ENCODE results near the gene PSTPIP1.

The PSTPIP1 gene

DNA sequence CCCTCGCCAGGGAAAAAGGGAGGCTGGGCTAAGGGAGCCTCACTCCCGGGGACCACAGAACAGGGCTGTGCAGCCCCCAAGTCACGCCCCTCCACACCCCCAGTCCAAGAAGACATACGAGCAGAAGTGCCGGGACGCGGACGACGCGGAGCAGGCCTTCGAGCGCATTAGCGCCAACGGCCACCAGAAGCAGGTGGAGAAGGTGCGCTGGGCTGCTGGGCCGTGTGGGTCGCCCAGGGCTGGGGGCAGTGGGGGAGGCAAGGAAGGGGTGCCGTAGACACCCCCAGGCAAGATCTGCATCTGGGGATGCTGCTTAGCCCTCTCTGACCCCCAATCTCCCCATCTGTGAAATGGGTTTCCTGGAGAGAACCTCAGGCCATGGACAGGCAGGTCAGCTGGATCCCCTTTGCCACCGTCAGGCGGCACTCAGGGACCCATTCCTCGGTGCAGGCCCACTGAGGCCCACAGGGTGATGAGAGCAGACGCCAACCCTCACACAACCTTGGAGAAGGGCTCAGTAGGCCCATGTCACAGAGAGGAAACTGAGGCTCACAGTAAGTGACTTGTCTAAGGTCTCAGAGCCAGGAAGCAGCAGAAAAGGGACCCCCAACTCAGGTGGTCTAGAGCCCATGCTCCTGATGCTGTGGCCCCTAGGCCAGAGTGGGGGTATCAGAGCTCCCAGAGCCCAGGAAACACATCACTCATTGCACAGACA lies 33.7 kb downstream of the PSTPIP1 start:
- Histone ChIP-seq H3K9me3 (ENCODE audit: control insufficient read depth, insufficient read depth, low read depth, low read length) (no peaks in the 10 kb centered on the region), H3K36me3 (ENCODE audit: control insufficient read depth, insufficient read depth, low read length) (no peaks in the 10 kb centered on the region), H3K4me1 (ENCODE audit: control insufficient read depth, insufficient read depth, low read length) (peaks cover 18% of the 10 kb centered on the region), H3K27me3 (ENCODE audit: control insufficient read depth, insufficient read depth, low read length) (0 out of 2 replicates have a peak, but pooled peaks cover 4% of the 10 kb centered on the region), H3K9ac (ENCODE audit: low read length) (no peak overlapping the region), H3K4me3 (ENCODE audit: low read depth, low read length) (peak overlapping the region; percentile 38), H3K27ac (ENCODE audit: low read depth, low read length) (no peak overlapping the region)

DNA sequence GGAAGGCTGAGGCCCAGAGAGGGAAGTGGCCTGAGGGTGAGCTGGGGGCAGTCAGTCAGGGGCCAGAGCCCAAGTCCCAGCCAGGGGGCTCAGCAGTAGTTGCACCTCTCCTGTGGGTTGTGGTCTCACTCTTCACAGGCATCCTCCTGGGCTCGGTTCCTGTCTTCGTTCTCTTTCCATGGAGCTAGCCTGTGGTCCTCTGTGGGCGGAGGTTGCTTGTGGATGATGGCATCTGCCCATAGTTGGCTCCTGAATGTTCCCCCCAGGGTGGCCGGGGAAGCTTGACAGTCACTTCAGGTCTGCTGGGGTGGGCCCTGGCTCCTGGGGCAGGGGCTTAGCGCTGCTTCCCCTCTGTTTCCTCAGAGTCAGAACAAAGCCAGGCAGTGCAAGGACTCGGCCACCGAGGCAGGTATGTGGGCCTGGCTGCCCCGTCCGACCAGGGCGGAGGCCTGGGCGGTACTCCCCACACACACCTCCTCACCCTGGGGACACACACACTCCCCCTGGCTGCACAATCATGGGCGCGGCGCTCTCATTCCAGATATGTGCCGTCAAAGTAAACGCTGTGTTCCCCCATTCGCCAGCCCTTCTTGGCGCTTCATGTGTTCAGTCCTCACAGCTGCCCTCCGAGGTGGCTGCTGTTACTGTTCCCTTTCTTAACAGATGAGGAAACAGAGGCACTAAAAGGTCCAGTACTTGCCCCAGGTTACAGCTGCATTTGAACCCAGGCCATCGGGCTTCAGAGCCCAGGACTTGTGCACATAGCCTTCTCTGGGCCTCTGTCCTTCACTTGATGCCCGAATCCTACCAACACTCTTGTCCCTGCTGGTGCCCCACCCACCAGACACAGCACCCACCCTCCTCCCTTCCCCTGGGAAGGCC lies 34.5 kb downstream of the PSTPIP1 start:
- H3K36me3 ChIP-seq (ENCODE audit: control insufficient read depth, insufficient read depth, low read length) = no peaks in the 10 kb centered on the region
- no peak overlapping the region for H3K9ac ChIP-seq (ENCODE audit: low read length)
- peaks cover 26% of the 10 kb centered on the region for H3K4me1 ChIP-seq (ENCODE audit: control insufficient read depth, insufficient read depth, low read length)
- H3K27ac ChIP-seq (ENCODE audit: low read depth, low read length) = no peak overlapping the region
- H3K9me3 ChIP-seq (ENCODE audit: control insufficient read depth, insufficient read depth, low read depth, low read length) = no peaks in the 10 kb centered on the region
- no peaks in the 10 kb centered on the region for H3K27me3 ChIP-seq (ENCODE audit: control insufficient read depth, insufficient read depth, low read length)
- no peak overlapping the region for H3K4me3 ChIP-seq (ENCODE audit: low read depth, low read length)

DNA sequence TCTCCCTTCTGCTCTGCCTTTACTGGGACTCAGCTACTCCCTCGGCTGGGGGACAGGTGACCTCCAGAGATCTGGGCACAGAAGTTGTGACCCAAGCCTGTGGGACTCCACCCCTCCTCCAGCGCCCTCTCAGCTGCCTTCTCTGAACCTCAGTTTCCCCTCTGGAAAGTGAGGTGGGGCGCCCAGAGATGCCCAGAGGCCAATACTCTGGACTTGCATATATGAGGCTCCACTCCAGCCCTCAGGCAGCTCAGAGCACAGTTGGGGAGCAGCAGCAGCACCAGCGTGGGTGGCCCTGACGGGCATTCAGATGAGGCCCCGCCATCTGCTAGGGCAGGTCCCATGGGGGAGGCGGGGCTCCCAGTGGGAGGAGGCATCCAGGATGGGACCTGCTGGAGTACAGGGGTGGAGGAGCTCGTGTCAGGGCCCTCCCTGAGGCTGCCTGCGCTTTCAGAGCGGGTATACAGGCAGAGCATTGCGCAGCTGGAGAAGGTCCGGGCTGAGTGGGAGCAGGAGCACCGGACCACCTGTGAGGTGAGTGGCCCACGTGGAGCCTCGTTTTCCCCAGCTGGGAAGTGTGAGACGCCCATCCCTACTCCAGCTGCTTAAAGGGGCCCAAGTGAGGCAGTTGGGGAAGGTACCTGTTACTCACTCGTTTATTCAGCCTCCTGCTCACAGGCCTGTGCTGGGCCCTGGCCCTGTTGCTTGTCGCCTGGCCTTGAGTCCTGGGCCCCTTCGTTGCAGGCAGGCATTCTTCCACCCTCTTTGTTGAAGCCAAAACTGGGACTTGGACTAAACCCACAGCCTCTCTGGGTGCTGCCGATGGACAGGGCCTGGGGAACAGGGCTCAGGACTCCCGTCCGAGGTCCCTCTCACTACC lies 35.4 kb downstream of the PSTPIP1 start:
- Histone ChIP-seq H3K4me1 (ENCODE audit: control insufficient read depth, insufficient read depth, low read length) (peaks cover 28% of the 10 kb centered on the region), H3K36me3 (ENCODE audit: control insufficient read depth, insufficient read depth, low read length) (no peaks in the 10 kb centered on the region), H3K4me3 (ENCODE audit: low read depth, low read length) (no peak overlapping the region), H3K9me3 (ENCODE audit: control insufficient read depth, insufficient read depth, low read depth, low read length) (no peaks in the 10 kb centered on the region), H3K9ac (ENCODE audit: low read length) (no peak overlapping the region), H3K27ac (ENCODE audit: low read depth, low read length) (no peak overlapping the region), H3K27me3 (ENCODE audit: control insufficient read depth, insufficient read depth, low read length) (no peaks in the 10 kb centered on the region)

DNA sequence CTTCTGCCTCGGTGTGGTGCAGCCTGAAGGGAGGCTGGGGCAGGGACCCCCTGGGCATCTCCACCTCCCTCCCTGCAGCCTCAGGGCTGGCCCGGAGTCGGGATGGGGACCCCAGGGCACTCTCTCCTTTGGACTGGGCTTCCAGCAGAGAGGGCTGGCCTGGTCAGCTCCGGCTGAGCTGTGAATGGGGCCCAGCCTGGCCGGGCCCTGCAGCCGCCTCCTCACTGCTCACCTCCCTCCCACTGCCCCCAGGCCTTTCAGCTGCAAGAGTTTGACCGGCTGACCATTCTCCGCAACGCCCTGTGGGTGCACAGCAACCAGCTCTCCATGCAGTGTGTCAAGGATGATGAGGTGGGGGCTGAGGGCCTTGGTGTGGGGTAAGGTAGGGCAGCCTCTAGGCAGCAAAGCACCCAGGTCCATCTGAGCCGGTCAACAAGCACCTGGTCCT lies 36.0 kb downstream of the PSTPIP1 start:
- Histone ChIP-seq H3K4me3 (ENCODE audit: low read depth, low read length) (no peak overlapping the region), H3K9me3 (ENCODE audit: control insufficient read depth, insufficient read depth, low read depth, low read length) (no peaks in the 10 kb centered on the region), H3K27ac (ENCODE audit: low read depth, low read length) (no peak overlapping the region), H3K4me1 (ENCODE audit: control insufficient read depth, insufficient read depth, low read length) (peaks cover 28% of the 10 kb centered on the region), H3K36me3 (ENCODE audit: control insufficient read depth, insufficient read depth, low read length) (no peaks in the 10 kb centered on the region), H3K27me3 (ENCODE audit: control insufficient read depth, insufficient read depth, low read length) (no peaks in the 10 kb centered on the region), H3K9ac (ENCODE audit: low read length) (no peak overlapping the region)

DNA sequence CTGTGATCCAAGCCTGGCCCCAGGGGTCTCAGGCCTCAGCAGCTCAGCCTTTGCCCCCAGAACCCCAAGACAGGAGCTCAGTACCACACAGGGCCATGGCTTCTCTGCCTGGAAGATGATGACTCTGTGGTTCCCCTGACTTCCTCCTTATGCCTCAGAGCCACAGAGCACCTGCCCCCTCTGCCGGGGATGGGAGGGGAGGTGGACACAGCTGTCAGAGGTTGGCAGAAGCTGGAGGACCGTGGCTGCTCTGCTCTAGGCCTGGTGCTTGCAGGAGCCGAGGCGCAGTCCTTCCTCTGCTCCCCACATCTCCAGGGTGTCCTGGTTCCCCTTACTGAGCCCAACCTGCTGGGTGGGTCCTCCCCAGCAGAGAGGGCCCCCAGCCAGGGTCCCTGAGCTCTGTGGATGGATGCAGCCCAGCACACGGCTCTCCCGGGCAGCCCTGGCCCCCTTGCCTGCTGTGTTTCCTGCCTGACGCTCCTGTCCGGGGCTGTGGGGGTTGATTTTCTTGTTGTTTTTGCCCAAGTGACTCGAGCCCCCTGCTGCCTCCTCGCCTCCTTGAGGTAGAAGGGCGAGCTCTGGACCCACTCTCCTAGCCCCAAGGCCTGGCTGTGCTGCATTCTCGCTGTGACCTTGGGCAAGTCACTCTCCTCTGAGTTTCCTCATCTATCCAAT lies 36.6 kb downstream of the PSTPIP1 start:
- Histone ChIP-seq H3K9ac (ENCODE audit: low read length) (no peak overlapping the region), H3K36me3 (ENCODE audit: control insufficient read depth, insufficient read depth, low read length) (no peaks in the 10 kb centered on the region), H3K4me1 (ENCODE audit: control insufficient read depth, insufficient read depth, low read length) (peaks cover 28% of the 10 kb centered on the region), H3K4me3 (ENCODE audit: low read depth, low read length) (no peak overlapping the region), H3K27ac (ENCODE audit: low read depth, low read length) (no peak overlapping the region), H3K27me3 (ENCODE audit: control insufficient read depth, insufficient read depth, low read length) (no peaks in the 10 kb centered on the region), H3K9me3 (ENCODE audit: control insufficient read depth, insufficient read depth, low read depth, low read length) (no peaks in the 10 kb centered on the region)

DNA sequence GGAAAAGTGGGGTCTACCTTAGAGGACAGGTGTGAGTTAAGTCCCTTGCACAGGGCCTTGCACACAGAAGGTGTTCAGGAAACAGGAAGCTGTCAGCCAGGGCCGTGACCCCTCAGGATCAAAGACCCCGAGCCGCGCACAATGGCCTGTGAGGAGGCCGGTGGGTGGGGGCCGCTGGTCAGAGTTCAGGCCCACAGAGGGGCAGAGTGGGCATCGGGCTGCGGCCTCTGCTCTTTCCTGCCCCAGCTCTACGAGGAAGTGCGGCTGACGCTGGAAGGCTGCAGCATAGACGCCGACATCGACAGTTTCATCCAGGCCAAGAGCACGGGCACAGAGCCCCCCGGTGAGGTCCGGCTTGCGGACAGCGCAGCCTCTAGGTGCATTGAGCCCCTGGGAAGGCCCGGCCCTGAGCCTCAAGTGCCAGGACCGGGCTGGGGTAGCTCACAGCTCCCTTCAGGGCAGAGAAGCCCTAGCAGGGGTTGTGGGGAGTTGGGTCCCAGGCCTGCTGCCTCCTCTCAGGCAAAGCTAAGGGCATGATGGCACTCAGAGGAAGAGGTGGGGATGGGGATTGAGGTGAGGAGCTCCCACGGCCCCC lies 37.2 kb downstream of the PSTPIP1 start:
- Histone ChIP-seq H3K36me3 (ENCODE audit: control insufficient read depth, insufficient read depth, low read length) (peaks cover 3% of the 10 kb centered on the region; the same call in 1 of the 2 replicates), H3K4me1 (ENCODE audit: control insufficient read depth, insufficient read depth, low read length) (peaks cover 28% of the 10 kb centered on the region), H3K9me3 (ENCODE audit: control insufficient read depth, insufficient read depth, low read depth, low read length) (no peaks in the 10 kb centered on the region), H3K4me3 (ENCODE audit: low read depth, low read length) (no peak overlapping the region), H3K27me3 (ENCODE audit: control insufficient read depth, insufficient read depth, low read length) (no peaks in the 10 kb centered on the region), H3K27ac (ENCODE audit: low read depth, low read length) (no peak overlapping the region), H3K9ac (ENCODE audit: low read length) (no peak overlapping the region)

DNA sequence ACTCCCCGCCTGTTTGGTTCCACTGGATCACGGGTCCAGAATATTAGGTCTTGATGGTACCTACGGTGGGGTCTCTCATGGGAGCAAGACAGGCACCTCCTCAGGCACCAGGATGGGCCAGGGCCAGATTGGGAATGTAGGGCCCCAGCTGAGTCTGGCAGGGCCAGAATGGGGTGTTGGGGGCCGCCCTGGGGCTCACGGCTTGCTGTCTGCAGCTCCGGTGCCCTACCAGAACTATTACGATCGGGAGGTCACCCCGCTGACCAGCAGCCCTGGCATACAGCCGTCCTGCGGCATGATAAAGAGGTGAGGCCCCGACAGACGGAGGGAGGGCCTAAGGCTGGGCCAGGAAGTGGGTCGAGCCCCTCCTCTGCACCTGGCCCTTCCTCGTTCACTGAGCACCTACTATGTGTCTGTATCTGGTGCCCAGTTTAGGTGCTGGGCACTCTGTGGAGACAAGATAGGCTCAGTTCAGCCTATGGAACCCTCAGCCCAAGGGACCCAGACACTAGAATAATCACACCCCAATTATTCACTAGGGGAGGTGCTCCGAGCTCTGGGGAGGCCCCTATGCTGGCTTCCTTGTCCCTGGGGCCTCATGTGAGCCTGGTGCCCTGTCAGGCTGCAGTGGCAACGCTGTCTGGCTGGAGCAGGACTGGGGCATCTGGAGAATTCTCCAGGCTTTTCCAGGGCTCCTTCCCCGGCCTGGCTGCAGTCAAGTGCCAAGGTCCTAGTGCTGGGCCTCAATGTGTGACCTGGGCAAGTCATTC lies 37.9 kb downstream of the PSTPIP1 start:
- no peaks in the 10 kb centered on the region for H3K27me3 ChIP-seq (ENCODE audit: control insufficient read depth, insufficient read depth, low read length)
- H3K9me3 ChIP-seq (ENCODE audit: control insufficient read depth, insufficient read depth, low read depth, low read length) = no peaks in the 10 kb centered on the region
- H3K27ac ChIP-seq (ENCODE audit: low read depth, low read length) = no peak overlapping the region
- H3K4me1 ChIP-seq (ENCODE audit: control insufficient read depth, insufficient read depth, low read length) = peaks cover 28% of the 10 kb centered on the region
- H3K9ac ChIP-seq (ENCODE audit: low read length) = no peak overlapping the region
- peaks cover 3% of the 10 kb centered on the region; the same call in 1 of the 2 replicates for H3K36me3 ChIP-seq (ENCODE audit: control insufficient read depth, insufficient read depth, low read length)
- H3K4me3 ChIP-seq (ENCODE audit: low read depth, low read length) = no peak overlapping the region

DNA sequence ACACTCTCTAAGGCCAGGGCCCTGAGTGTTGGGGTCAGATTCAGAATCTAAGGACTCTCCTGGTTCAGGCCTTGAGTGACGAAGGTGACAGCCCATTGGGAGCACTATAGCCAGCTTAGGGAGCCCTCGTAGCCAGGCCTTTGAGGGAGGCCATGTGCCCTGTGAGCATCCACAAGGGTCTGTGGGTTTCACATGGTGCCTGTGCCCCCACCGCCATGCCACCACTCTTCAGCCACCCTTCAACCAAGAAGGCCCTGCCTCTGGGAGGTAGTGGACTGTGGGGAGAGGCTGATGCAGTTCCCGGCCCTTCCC lies 38.4 kb downstream of the PSTPIP1 start:
- peaks cover 28% of the 10 kb centered on the region for H3K4me1 ChIP-seq (ENCODE audit: control insufficient read depth, insufficient read depth, low read length)
- no peaks in the 10 kb centered on the region for H3K9me3 ChIP-seq (ENCODE audit: control insufficient read depth, insufficient read depth, low read depth, low read length)
- no peaks in the 10 kb centered on the region for H3K27me3 ChIP-seq (ENCODE audit: control insufficient read depth, insufficient read depth, low read length)
- peaks cover 3% of the 10 kb centered on the region; the same call in 1 of the 2 replicates for H3K36me3 ChIP-seq (ENCODE audit: control insufficient read depth, insufficient read depth, low read length)
- no peak overlapping the region for H3K4me3 ChIP-seq (ENCODE audit: low read depth, low read length)
- no peak overlapping the region for H3K9ac ChIP-seq (ENCODE audit: low read length)
- H3K27ac ChIP-seq (ENCODE audit: low read depth, low read length) = 0 out of 2 replicates have a peak overlapping the region, but pooled peaks have one; percentile 31

DNA sequence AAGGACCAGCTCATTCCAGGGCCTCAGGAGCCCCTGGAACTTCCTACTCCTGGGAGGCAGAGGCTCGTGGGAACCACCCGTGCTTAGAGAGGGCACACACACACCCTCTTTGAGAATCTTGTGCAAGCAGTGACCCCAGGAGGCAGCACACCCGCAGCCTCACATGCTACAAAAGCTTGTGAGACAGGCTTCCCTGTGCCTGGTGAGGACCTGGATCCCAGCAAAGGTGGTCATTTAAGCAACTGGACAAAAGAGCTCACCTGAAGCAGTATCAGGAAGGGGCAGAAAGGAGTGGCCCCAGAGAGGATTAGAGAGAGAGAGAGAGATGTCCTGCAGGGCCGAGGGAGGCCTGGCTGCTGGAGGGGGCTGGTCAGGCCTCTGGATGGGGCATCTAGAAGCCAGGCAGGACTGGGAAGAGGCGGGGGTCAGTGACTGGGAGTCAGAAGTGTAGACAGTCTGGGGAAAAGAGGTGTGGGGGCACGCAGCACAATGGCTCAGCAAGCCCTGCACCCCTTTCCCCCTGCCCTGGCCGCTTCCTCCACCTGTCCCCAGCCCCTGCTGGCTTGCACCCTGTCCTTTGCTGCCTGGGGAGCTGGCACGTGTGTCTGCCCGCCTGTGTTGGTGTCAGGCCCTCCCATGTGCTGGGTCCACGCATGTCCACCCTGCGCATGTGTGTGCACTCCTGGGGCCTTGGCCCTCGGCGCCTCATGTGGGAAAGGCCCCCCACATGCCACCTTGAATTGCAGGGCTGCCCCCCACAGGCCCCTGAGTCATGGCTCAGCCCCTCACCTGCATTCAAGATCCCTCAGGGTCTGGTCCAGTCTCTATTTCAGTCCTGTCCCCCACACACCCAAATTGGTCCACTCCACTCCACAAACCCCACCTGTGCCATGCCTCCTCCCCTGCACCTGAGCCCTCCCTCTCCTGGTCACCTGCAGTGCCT lies 39.1 kb downstream of the PSTPIP1 start:
- H3K4me1 ChIP-seq (ENCODE audit: control insufficient read depth, insufficient read depth, low read length) = peaks cover 28% of the 10 kb centered on the region
- H3K9me3 ChIP-seq (ENCODE audit: control insufficient read depth, insufficient read depth, low read depth, low read length) = no peaks in the 10 kb centered on the region
- H3K36me3 ChIP-seq (ENCODE audit: control insufficient read depth, insufficient read depth, low read length) = peaks cover 3% of the 10 kb centered on the region; the same call in 1 of the 2 replicates
- no peak overlapping the region for H3K4me3 ChIP-seq (ENCODE audit: low read depth, low read length)
- H3K27ac ChIP-seq (ENCODE audit: low read depth, low read length) = 0 out of 2 replicates have a peak overlapping the region, but pooled peaks have one; percentile 31
- no peaks in the 10 kb centered on the region for H3K27me3 ChIP-seq (ENCODE audit: control insufficient read depth, insufficient read depth, low read length)
- H3K9ac ChIP-seq (ENCODE audit: low read length) = no peak overlapping the region

All from HUES6 (cell line).